Midbrain (tissue), 1 donor: Measurements from ENCODE around the gene ZMYND10.
"Not testable (repeated sequence)": the region's sequence is repeated elsewhere in the genome, so short reads cannot be mapped to it uniquely, and the experiment has no call there.

Experiments used
- DNase-seq: peaks from one replicate; lab custom pipeline; 2025; lab: John Stamatoyannopoulos, UW

The ZMYND10 gene

GRCh38 chr3:50325497-50326181, 19.9 kb downstream of the ZMYND10 start:
- no peak for DNase-seq

- DNase-seq, result no peak
Measured at GRCh38 chr3:50325113-50325480, 20.4 kb downstream of the ZMYND10 start.

GRCh38 chr3:50324351-50325112, 21.0 kb downstream of the ZMYND10 start:
- peak; percentile 71 for DNase-seq

- DNase-seq, result no peak
Measured at GRCh38 chr3:50323614-50324199, 21.8 kb downstream of the ZMYND10 start.

- DNase-seq, result no peak
Measured at GRCh38 chr3:50323092-50323600, 22.4 kb downstream of the ZMYND10 start.

GRCh38 chr3:50322386-50323091, 23.0 kb downstream of the ZMYND10 start, which contains the start of gene HYAL2:
HYAL2 (minus strand) TSS chr3:50322745; CDS start chr3:50320489, 2,256 bp downstream.
- DNase-seq, result no peak

- DNase-seq, result no peak
Measured at GRCh38 chr3:50322115-50322385, 23.5 kb downstream of the ZMYND10 start.

- DNase-seq, result peak; percentile 93
Measured at GRCh38 chr3:50321336-50322114, 24.0 kb downstream of the ZMYND10 start.

GRCh38 chr3:50320853-50321335, 24.6 kb downstream of the ZMYND10 start:
- DNase-seq, result peak; percentile 89

GRCh38 chr3:50319894-50320625, 25.5 kb downstream of the ZMYND10 start:
- DNase-seq, result no peak

- DNase-seq, result no peak
Measured at GRCh38 chr3:50319181-50319893, 26.2 kb downstream of the ZMYND10 start.

GRCh38 chr3:50318615-50319014, 26.9 kb downstream of the ZMYND10 start:
- no peak for DNase-seq

GRCh38 chr3:50318163-50318562, 27.4 kb downstream of the ZMYND10 start:
- no peak for DNase-seq

- DNase-seq, result no peak
Measured at GRCh38 chr3:50317300-50317699, 28.2 kb downstream of the ZMYND10 start.

GRCh38 chr3:50316657-50317242, 28.8 kb downstream of the ZMYND10 start:
- DNase-seq, result no peak

- no peak for DNase-seq
Measured at GRCh38 chr3:50314816-50315215, 30.7 kb downstream of the ZMYND10 start.

GRCh38 chr3:50314342-50314741, 31.2 kb downstream of the ZMYND10 start:
- DNase-seq, result no peak

- DNase-seq, result not testable (repeated sequence)
Measured at GRCh38 chr3:50312041-50312440, 33.5 kb downstream of the ZMYND10 start.

GRCh38 chr3:50304601-50305000, 40.9 kb downstream of the ZMYND10 start:
- DNase-seq, result no peak
